IMR-90 (cell line): Measurements from ENCODE around the gene PIK3CB. TPM values are rescaled to one million over a fixed set of nuclear protein-coding genes. Genes with fewer than 3 reads are reported as not detected.

Experiments
- ATAC-seq: fragments of 200-7000 bp; cut with Tn5 transposase; 2 replicates; pipeline ENCODE4 v1.9.1; 2020; ENCODE audit warnings: low read depth, mild to moderate bottlenecking, moderate library complexity
- BruUV-seq: library from RNA; stranded (reverse); fragments of 400-500 nt; replicated peaks from 2 replicates; lab custom pipeline; 2021; lab: Mats Ljungman, UMichigan
- CTCF ChIA-PET: fragments of 300-600 bp; formaldehyde crosslinking; extraction: SDS; loops from one replicate; lab custom pipeline; 2021; ENCODE audit warnings: antibody characterized with exemption; lab: Yijun Ruan, JAX
- POLR2A ChIA-PET: fragments of 300-600 bp; sonication (Branson Sonifier 250); formaldehyde crosslinking; loops from one replicate; lab custom pipeline; 2022; ENCODE audit warnings: antibody characterized with exemption; ENCODE audit not compliant: unreplicated experiment; lab: Charles Lee
- DNase-seq: peaks from one replicate; pipeline ENCODE4 v3.0.0; 2013
- H2AFZ ChIP-seq: replicated peaks from 2 replicates; pipeline ENCODE3; 2013; ENCODE audit warnings: low read length, mild to moderate bottlenecking; ENCODE audit not compliant: poor library complexity
- H2AK5ac ChIP-seq: 2 replicates; pipeline ENCODE4 v1.6.1; 2013; ENCODE audit warnings: low read depth, low read length, inconsistent platforms
- H2AK9ac ChIP-seq: replicated peaks from 2 replicates; pipeline ENCODE3; 2013; ENCODE audit warnings: mild to moderate bottlenecking, low read depth, low read length, moderate library complexity; ENCODE audit not compliant: poor library complexity
- H2BK120ac ChIP-seq: 2 replicates; pipeline ENCODE4 v1.6.1; 2013; ENCODE audit warnings: low read depth, low read length, inconsistent platforms
- H2BK15ac ChIP-seq: 3 replicates; pipeline ENCODE4 v1.6.1; 2013; ENCODE audit warnings: low read depth, low read length, inconsistent platforms
- H2BK20ac ChIP-seq: 2 replicates; pipeline ENCODE4 v1.6.1; 2013; ENCODE audit warnings: low read depth, mild to moderate bottlenecking, inconsistent platforms, low read length, moderate library complexity
- H2BK5ac ChIP-seq: 2 replicates; pipeline ENCODE4 v1.6.1; 2013; ENCODE audit warnings: mild to moderate bottlenecking, low read depth, low read length, inconsistent platforms; ENCODE audit not compliant: poor library complexity, severe bottlenecking
- H3K14ac ChIP-seq: replicated peaks from 2 replicates; pipeline ENCODE4 v1.6.1; 2013; ENCODE audit warnings: low read depth, low read length, inconsistent platforms
- H3K18ac ChIP-seq: 2 replicates; pipeline ENCODE4 v1.6.1; 2013; ENCODE audit warnings: low read depth, low read length, control low read depth
- H3K23ac ChIP-seq: 2 replicates; pipeline ENCODE4 v1.6.1; 2013; ENCODE audit warnings: low read depth, low read length, inconsistent platforms
- H3K27ac ChIP-seq: 2 replicates; pipeline ENCODE4 v1.5.1; 2013; ENCODE audit warnings: mild to moderate bottlenecking, control low read depth, low read length; ENCODE audit not compliant: insufficient read depth
- H3K27me3 ChIP-seq: 2 replicates; pipeline ENCODE4 v1.6.1; 2013; ENCODE audit warnings: low read length; ENCODE audit not compliant: control insufficient read depth, insufficient read depth
- H3K36me3 ChIP-seq: 2 replicates; pipeline ENCODE4 v1.6.1; 2013; ENCODE audit warnings: low read length, mixed read lengths; ENCODE audit not compliant: control insufficient read depth, insufficient read depth
- H3K4ac ChIP-seq: 2 replicates; pipeline ENCODE4 v1.6.1; 2013; ENCODE audit warnings: low read depth, low read length, inconsistent platforms
- H3K4me1 ChIP-seq: 2 replicates; pipeline ENCODE4 v1.6.1; 2013; ENCODE audit warnings: low read length, mixed read lengths; ENCODE audit not compliant: control insufficient read depth, insufficient read depth
- H3K4me2 ChIP-seq: 2 replicates; pipeline ENCODE4 v1.6.1; 2013; ENCODE audit warnings: low read depth, mild to moderate bottlenecking, control low read depth, low read length, moderate library complexity
- H3K4me3 ChIP-seq: 2 replicates; pipeline ENCODE4 v1.5.1; 2013; ENCODE audit warnings: low read depth, mild to moderate bottlenecking, control low read depth, low read length, moderate library complexity; ENCODE audit not compliant: insufficient read depth
- H3K56ac ChIP-seq: 2 replicates; pipeline ENCODE4 v1.6.1; 2013; ENCODE audit warnings: low read length, inconsistent platforms; ENCODE audit not compliant: insufficient read depth; ENCODE audit errors: extremely low read depth
- H3K79me1 ChIP-seq, 2 experiments: 2 replicates each; pipeline ENCODE4 v1.6.1; 2013; ENCODE audit warnings: low read length in 2 of 2, inconsistent platforms in 1 of 2, low read depth in 1 of 2
- H3K9ac ChIP-seq: 2 replicates; pipeline ENCODE4 v1.6.1; 2013; ENCODE audit warnings: low read depth, low read length, control low read depth
- H3K9me1 ChIP-seq: 2 replicates; pipeline ENCODE4 v1.6.1; 2013; ENCODE audit warnings: low read length, inconsistent platforms; ENCODE audit not compliant: insufficient read depth
- H3K9me3 ChIP-seq: 2 replicates; pipeline ENCODE4 v1.6.1; 2013; ENCODE audit warnings: low read length; ENCODE audit not compliant: control insufficient read depth, insufficient read depth
- H4K20me1 ChIP-seq: 2 replicates; pipeline ENCODE4 v1.6.1; 2013; ENCODE audit warnings: low read length, inconsistent platforms; ENCODE audit not compliant: insufficient read depth
- H4K5ac ChIP-seq: 2 replicates; pipeline ENCODE4 v1.6.1; 2013; ENCODE audit warnings: mild to moderate bottlenecking, low read depth, low read length, control low read depth
- H4K8ac ChIP-seq, 2 experiments: 2 replicates each; pipeline ENCODE4 v1.6.1; 2013; ENCODE audit warnings: low read depth in 2 of 2, low read length in 2 of 2, control low read depth in 1 of 2, inconsistent platforms in 1 of 2
- H4K91ac ChIP-seq: 2 replicates; pipeline ENCODE4 v1.6.1; 2013; ENCODE audit warnings: low read depth, low read length, inconsistent platforms; ENCODE audit not compliant: insufficient read depth
- CEBPB ChIP-seq: IDR thresholded peaks from 2 replicates; pipeline ENCODE4 v1.6.1; 2012; ENCODE audit warnings: low read depth, low read length, improper control_type of control experiment
- ELK1 ChIP-seq: fragments of 150-350 bp; IDR thresholded peaks from 2 replicates; pipeline ENCODE4 v1.6.1; 2016; ENCODE audit warnings: low read depth, mild to moderate bottlenecking, low read length, moderate library complexity, borderline replicate concordance
- MAFK ChIP-seq: IDR thresholded peaks from 2 replicates; pipeline ENCODE4 v1.6.1; 2012; ENCODE audit warnings: low read depth, low read length, improper control_type of control experiment
- MAZ ChIP-seq: IDR thresholded peaks from 2 replicates; pipeline ENCODE4 v1.6.1; 2012; ENCODE audit warnings: low read depth, mild to moderate bottlenecking, low read length, improper control_type of control experiment, moderate library complexity, borderline replicate concordance
- MXI1 ChIP-seq: IDR thresholded peaks from 2 replicates; pipeline ENCODE4 v1.6.1; 2012; ENCODE audit warnings: low read depth, mild to moderate bottlenecking, low read length, moderate library complexity, borderline replicate concordance
- NFE2L2 ChIP-seq: fragments of 150-350 bp; IDR thresholded peaks from 2 replicates; pipeline ENCODE4 v1.6.1; 2016; ENCODE audit warnings: low read depth, mild to moderate bottlenecking, low read length
- POLR2A ChIP-seq: IDR thresholded peaks from 2 replicates; pipeline ENCODE4 v1.6.1; 2012; ENCODE audit warnings: mild to moderate bottlenecking, low read depth, low read length
- USF2 ChIP-seq: fragments of 150-350 bp; IDR thresholded peaks from 2 replicates; pipeline ENCODE4 v1.6.1; 2017; ENCODE audit warnings: mild to moderate bottlenecking, antibody characterized with exemption, low read length, low read depth
- WGBS, 2 experiments: methylation state at CpG; one replicate each; pipeline versions ENCODE4 v1.1.5 to v1.1.7; 2013; ENCODE audit warnings: missing lambda C conversion rate in 2 of 2; ENCODE audit not compliant: insufficient read length in 1 of 2; ENCODE audit errors: extremely low coverage in 2 of 2; 5-methylcytosine and 5-hydroxymethylcytosine counted together
- dilution Hi-C: fragments of 300-500 bp; cut with HindIII; formaldehyde crosslinking; loops from one replicate; pipeline ENCODE4 v1.14.3; 2018; ENCODE audit warnings: low sequenced_read_pairs; ENCODE audit not compliant: unreplicated experiment
- in situ Hi-C: fragments of 300-500 bp; cut with MboI; formaldehyde crosslinking; loops from 3 replicates; pipeline ENCODE4 v1.14.3; 2019; ENCODE audit warnings: low sequenced_read_pairs, inconsistent platforms, mixed read lengths
- intact Hi-C: fragments of 100-400 bp; cut with micrococcal nuclease; formaldehyde crosslinking; loops from 2 replicates; pipeline ENCODE4 v1.10.0; 2022
- polyA plus RNA-seq, 3 experiments: library from polyadenylated mRNA; depleted of rRNA; stranded (reverse); fragments of >200 nt; gene quantifications; 2 replicates each; pipeline ENCODE4 v1.2.3, GENCODE V29; 2012; ENCODE audit warnings: low replicate concordance in 1 of 3
- total RNA-seq: library from RNA; depleted of rRNA; stranded (reverse); fragments of >200 nt; gene quantifications from 2 replicates; pipeline ENCODE4 v1.2.3, GENCODE V29; 2012

Gene PIK3CB
- total and polyA plus RNA-seq, 2 of the 4 experiments (the other 2 are of a cell fraction): 6.3 to 6.8 TPM

- no peaks in the 10 kb centered on the region for H3K36me3 ChIP-seq
- H3K9me3 ChIP-seq: no peaks in the 10 kb centered on the region
- no TSS peak for BruUV-seq
- ChIA-PET CTCF (interaction anchor here (0.6 kb wide), 1 partner anchor 88 kb away, joined by 3 read pairs; no protein-coding TSS in a partner anchor), POLR2A (no interaction called here)
- H3K56ac ChIP-seq: no peak overlapping the region
- ATAC-seq (no peak), DNase-seq (peak; percentile 15)
- H3K9ac ChIP-seq: no peak overlapping the region
- no peak overlapping the region for H3K4ac ChIP-seq
- H4K5ac ChIP-seq: no peak overlapping the region
- dilution Hi-C loops (no loop called here), intact Hi-C loops (no loop called here), in situ Hi-C loops (no loop called here)
- no peak overlapping the region for H3K14ac ChIP-seq
- no peak for TF ChIP-seq MAZ
- TF ChIP-seq MXI1: no peak
- no peak for TF ChIP-seq ELK1
- TF ChIP-seq MAFK: no peak
- TF ChIP-seq POLR2A: no peak
- TF ChIP-seq USF2: no peak
- TF ChIP-seq NFE2L2: no peak
- no peak for TF ChIP-seq CEBPB
- H3K27me3 ChIP-seq: no peaks in the 10 kb centered on the region
- 0 out of 2 replicates have a peak, but pooled peaks cover 12% of the 10 kb centered on the region for H4K20me1 ChIP-seq
- H2BK15ac ChIP-seq: no peak overlapping the region
- H2BK120ac ChIP-seq: no peak overlapping the region
- H3K23ac ChIP-seq: no peak overlapping the region
- no CpG with 5 or more reads among the region's 2 CpGs for WGBS, 2 experiments
- no peaks in the 10 kb centered on the region for H3K9me1 ChIP-seq
- no peak overlapping the region for H3K27ac ChIP-seq
- H3K4me1 ChIP-seq: 0 out of 2 replicates have a peak, but pooled peaks cover 2% of the 10 kb centered on the region
- H2AK5ac ChIP-seq: no peak overlapping the region
- no peak overlapping the region for H4K8ac ChIP-seq
- no peak overlapping the region for H3K4me3 ChIP-seq
- no peak overlapping the region for H2BK20ac ChIP-seq
- no peak overlapping the region for H2AK9ac ChIP-seq
- no peak overlapping the region for H4K91ac ChIP-seq
- no peak overlapping the region for H3K4me2 ChIP-seq
- H2AFZ ChIP-seq: no peak overlapping the region
- peaks cover 12 to 37% of the 10 kb centered on the region in 2 experiments for H3K79me1 ChIP-seq
- no peak overlapping the region for H2BK5ac ChIP-seq
- no peak overlapping the region for H3K18ac ChIP-seq
Measured at GRCh38 chr3:138803006-138803653, 31.6 kb downstream of the PIK3CB start.
